ENCODE measurements around the gene KIAA0586.
"Not testable (repeated sequence)": the region's sequence is repeated elsewhere in the genome, so short reads cannot be mapped to it uniquely, and the experiment has no call there.

Gene KIAA0586

DNA sequence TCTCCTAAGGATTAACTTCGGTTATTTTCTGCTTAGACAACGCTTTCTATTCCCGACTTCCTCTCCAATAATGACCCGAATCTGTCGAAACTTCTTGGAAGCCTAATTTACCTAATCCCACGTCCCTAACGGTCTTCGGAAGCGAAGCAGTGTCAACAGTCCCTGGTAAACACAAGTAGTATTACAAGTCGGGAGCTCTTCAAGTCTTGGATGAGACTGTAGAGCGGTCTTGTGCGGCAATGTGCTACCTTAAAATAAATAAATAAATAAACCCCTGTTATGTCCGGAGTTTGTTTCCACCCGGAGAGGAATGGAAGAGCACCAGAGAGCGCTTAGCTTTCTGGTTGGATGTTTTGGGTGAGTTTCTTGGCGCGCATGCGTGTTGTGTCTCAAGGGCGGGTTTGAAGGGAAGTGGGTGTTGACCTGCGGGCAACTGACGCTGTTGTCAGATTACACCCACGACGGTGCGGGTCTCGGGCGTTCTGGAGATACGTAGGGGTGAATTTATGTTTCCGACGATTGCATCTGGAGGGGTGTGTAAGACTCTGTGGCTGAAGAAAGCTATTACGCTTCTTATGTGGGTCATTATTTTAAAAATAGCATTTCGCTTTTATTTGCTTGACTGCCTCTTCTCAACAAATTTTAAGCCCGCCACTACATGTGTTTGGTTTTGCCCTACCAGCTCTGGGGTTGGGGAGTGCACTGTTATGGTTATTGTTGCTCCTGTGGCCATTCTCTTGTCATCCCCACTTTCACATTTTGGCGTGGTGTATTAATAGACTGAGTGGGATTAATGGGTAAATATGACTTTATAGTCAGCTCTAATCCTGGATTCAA lies at the start of gene KIAA0586, which contains the start of gene TIMM9:
KIAA0586 (plus strand) TSS at position 439 of the 837 bp plus-strand sequence. CDS start 546 bp downstream, outside the sequence.
TIMM9 (minus strand) TSS at position 251 of the 837 bp plus-strand sequence. CDS start 15,586 bp downstream, outside the sequence.
- DNase-seq = peak; percentile 83 to 97 (median 95)

DNA sequence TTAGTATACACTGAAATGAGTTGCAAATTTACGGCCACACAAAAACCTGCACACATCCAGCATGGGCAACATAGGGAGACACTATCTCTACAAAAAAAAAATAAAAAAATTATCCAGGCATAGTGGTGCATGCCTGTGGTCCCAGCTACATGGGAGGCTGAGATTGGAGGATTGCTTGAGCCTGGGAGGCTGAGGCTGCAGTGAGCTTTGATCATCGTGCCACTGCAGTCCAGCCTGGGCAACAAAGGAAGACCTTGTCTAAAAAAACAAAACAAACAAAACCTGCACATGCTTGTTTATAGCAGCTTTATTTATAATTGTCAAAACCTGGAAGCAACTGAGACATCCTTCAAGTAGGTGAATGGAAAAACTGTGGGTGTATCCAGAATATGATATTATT lies 36.7 kb upstream of the KIAA0586 start:
- DNase-seq = no peak

DNA sequence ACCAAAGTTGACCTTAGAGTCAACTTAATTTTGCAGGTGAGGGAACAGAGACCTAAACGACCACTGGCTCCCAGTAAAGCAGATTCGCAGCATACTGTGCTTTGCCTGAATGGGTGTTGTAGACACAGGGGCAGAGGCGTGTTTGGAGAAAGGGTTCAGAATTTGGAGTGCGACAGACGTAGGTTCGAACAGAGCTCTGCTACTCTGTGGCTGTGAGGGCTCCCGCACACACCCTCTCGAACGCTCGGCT lies 32.0 kb upstream of the KIAA0586 start:
- no peak for DNase-seq

DNA sequence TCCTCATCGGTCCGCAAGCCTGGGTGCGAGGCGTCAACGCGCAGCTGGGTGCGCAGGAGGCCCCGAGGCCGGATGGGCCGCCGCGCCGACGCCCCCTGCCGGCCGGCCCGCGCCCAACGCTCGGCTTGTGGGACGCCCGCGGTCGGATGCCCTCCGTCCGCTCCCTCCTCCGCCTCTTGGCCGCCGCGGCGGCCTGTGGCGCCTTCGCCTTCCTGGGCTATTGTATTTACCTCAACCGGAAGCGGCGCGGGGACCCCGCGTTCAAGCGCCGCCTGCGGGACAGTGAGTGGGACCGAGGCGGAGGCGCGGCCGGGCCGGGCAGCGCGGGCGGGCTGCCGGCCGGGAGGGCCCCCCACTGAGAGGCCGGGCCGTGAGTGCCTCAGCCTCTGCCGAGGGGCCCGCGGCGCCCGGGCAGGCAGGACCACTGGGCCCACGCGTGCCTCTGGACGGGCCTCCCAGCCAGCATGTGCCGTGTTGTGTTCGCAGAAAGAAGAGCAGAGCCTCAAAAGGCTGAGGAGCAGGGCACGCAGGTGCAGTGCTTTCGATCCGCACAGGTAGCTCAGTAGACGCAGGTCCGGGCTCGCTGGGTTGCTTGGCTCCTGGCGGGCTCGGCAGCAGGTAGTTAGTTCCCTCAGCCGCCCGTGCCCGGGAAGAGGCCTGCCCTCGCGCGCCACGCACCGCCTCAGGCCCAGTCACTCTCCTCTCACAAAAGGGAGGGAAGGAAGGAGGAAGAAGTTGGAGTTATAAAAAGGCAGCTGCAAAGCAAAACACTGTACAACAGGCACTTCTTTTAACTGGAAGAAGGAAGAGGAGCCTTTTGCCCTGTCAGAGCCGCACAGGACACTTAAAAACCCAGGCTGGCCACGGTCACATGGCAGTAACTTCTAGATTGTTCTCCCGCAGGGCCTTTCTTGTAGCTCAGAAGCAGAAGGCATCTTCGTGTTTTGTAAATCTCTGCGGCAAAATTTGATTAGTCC lies 31.4 kb upstream of the KIAA0586 start, which contains the start of gene TOMM20L:
TOMM20L (plus strand) TSS at position 119 of the 977 bp plus-strand sequence; CDS start at position 147, 28 bp downstream.
- DNase-seq = peak; percentile 42 to 83 (median 64)

DNA sequence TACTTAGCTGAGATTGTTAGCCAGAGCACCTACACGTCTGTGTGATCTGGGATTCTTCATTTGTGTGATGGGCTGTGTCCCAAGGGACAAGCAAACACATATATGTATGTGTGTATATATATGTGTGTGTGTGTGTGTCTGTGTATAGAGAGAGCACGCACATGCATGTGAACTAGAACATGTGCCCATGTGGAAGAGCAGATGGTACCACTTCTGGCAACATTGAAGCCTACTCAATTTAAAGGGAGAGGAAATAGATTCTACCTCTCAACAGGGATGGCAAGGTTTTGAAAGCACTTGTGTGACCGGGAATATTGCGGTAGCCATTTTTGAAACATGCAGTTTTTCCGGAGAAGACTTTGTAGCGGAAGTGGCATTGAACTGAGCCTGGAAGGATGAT lies 30.4 kb upstream of the KIAA0586 start:
- no peak for DNase-seq

DNA sequence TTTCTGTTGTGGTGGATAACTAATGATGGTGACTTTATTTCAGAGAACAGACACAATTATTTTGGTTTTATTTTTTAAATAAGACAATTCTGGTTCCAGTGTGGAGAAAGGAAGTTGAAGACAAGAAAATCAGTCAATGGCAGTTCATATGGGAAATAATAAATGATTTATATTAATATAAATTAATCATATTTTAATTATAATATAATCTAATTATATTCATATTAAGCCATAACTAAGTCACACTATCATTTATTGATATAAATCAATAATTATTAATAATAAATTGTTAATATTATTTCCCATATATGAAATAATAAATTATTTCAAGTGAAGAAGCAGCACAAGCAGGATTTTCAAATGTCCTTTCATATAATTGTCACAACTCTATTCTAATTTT lies 29.0 kb upstream of the KIAA0586 start:
- no peak for DNase-seq

DNA sequence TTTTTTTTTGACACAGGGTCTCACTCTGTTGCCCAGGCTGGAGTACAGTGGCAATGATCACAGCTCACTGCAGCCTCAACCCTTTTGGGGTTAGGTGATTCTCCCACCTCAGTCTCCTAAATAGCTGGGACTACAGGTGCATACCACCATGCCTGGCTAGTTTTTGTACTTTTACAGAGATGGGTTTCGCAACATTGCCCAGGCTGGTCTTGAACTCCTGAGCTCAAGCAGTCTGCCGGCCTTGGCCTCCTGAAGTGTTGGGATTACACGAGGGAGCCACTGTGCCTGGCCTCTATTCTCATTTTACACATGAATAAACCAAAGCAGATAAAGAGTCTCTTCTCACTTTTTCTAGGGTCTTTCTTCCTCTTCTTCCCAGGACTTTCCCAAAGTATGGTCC lies 28.6 kb upstream of the KIAA0586 start:
- no peak for DNase-seq

DNA sequence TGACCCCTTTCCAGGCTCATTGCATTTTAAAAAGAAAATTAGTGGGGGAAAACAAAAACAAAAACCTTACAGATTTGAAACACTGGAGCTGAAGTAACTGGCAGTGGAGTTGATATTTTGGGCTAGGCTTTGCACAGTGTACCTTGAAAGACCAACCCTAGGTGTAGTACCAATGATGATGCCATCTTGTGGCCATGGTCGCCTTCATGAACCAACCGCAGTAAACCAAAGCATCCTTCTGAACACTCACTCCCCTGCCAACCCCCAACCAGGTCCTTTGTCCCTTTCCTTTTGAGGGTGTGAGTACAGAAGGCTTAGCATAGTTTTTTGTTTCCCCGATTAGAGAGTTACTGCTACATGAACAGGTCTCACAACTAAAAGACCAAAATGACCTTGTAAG lies 25.9 kb upstream of the KIAA0586 start:
- DNase-seq = peak in 1 of 6 experiments; percentile 2

DNA sequence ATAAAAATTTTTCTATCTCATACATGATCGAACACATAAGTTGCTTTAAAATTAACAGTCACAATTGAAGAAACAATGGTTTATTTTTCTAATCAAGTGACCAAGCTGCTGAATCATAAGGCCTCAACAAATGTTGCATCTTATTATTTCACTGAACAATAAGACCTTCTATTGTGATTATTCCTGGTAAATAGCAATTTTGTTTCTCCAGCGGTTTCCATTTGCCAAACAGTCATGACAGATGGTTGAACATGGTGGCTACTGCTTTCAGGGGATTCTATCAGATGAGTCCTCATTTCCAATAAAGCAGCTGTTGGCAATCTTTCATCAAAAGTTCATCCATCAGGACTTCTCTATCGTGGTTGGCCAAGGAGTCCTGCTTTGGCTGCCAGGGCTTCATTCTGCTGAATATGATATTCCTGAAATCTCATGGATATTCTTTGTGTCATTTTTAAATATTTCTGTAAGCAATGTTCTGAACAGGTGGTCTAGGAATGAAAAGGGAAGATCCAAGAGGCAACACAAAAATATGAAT lies 18.8 kb upstream of the KIAA0586 start:
- no peak for DNase-seq

DNA sequence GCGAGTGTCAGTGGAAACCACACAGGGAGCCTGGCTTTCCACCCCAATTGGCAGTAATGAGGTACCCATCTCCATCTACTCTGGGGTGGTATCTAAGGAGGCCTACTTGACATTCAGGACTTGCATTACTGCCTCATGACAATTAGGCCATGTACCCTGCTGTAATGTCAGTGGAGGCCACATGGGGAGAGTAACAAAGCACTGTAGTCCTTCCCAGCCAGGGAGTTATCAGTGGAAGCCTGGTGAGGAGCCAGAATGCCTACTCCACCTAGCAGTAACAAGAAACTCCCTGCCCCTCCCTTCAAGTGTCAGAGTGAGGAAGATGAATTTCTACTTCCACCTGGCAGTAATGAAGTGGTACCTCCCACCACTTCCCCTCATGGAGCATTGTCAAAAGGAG lies 12.7 kb upstream of the KIAA0586 start:
- no peak for DNase-seq

DNA sequence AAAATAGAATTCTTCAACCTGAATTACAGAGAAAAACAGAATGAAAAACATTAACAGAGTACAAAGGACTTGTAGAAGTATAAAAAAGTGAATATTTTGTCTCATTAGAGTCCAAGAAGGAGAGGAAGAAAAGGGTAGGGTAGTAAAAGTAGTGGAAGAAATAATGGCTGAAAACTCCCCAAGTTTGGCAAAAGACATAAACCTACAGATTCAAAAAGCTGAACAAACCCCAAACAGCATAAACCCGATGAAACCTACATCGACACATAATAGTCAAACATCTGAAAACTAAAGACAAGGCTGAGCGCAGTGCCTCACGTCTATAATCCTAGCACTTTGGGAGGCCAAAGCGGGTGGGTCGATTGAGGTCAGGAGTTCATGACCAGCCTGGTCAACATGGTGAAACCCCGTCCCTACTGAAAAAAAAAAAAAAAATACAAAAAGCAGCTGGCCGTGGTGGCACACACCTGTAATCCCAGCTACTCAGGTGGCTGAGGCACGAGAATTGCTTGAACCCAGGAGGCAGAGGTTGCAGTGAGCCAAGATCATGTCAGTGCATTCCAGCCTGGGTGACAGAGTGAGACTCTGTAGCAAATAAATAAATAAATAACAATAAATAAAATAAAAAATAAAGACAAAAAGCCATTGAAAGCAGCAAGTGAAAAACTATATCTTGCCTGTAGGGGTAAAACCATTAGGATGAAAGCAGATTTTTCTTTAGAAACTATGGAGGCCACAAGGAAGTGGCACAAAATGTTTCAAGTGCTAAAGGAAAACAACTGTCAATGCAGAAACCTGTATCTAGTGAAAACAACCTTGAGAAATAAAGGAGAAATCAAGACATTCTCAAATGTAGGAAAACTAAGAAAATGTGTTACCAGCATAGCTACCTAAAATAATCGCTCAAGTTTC lies 11.6 kb upstream of the KIAA0586 start:
- DNase-seq = no peak

DNA sequence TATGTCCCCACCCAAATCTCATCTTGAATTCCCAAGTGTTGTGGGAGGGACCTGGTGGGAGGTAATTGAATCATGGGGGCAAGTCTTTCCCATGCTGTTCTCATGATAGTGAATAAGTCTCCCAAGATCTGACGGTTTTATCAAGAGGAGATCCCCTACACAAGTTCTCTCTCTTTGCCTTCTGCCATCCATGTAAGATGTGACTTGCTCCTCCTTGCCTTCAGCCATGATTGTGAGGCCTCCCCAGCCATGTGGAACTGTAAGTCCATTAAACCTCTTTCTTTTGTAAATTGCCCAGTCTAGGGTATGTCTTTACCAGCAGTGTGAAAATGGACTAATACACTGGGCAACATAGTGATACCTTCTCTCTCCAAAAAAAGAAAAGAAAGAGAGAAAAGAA lies 10.6 kb upstream of the KIAA0586 start:
- not testable (repeated sequence) for DNase-seq

DNA sequence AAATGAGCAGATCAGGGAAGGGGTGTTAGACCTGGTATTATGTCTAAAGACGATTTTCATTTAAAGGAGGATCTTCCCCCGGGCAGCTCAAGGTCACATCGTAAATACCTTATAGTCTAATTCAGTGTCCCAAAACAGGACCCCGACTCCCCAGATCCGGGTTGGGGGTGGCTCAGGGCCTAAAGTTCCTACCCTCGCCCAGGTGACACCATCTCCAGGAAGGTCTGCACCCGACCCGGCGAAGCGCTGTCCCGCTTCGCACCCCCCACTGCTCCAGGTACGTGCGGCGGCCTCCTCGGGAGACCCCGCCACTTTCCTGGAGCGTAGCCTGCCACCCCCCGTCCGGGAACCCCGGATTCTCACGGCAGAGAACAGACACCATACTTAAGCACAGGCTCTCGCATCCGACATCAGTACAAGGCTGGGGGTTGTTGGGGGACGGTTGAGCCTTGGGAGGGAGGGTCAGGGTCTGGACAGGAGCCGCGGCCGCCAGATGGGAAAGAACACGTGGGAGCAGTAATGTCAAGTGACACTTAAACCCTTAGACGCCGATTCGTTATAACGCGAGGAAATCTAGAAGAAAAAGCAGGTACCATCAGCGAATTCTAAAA lies 744 bp upstream of the KIAA0586 start:
- DNase-seq = peak in 3 of 6 experiments; percentile 9 to 44 (median 27)

DNA sequence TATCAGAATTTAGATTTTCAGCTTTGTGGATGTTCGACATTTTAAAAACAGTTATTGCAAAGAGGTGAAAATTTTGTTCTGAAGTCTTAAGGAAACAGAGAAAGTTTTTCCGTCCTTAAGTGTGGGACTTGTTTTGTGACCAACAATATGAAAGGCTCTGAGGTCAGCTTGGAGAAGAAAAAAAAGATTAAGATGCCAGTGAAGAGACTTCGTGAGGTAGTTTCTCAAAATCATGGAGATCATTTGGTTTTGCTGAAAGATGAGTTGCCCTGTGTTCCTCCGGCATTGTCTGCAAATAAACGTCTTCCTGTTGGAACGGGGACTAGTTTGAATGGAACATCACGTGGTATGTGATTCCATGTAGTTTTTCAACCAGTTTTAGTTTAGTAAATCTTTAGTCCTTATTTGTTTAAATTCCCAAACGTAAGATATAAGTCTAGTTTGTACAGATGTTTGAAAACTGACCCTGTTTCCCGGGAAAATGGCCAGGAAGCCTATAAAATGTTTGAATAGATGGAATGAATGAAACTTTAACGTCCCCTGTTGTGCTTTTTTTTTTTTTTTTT lies 682 bp downstream of the KIAA0586 start:
- DNase-seq = peak in 2 of 6 experiments; percentile 43 to 52

DNA sequence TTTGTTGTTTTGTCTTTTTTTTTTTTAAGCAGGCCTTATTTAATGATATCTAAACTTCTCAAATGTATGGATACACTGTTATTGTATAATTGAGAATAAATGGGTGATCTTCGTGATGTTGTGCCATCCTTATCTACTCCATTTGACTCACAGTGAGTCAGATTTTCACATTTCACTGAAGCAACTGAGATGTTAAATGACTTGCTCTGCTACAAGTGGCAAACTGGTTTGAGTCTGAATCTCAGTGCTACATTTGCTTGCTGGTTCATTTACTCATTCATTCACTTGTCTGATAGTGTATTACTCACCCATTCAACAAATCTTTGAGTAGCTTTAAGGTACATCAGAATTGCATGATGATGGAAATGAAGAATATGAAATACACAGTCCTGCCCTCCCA lies 2.6 kb downstream of the KIAA0586 start:
- no peak for DNase-seq

DNA sequence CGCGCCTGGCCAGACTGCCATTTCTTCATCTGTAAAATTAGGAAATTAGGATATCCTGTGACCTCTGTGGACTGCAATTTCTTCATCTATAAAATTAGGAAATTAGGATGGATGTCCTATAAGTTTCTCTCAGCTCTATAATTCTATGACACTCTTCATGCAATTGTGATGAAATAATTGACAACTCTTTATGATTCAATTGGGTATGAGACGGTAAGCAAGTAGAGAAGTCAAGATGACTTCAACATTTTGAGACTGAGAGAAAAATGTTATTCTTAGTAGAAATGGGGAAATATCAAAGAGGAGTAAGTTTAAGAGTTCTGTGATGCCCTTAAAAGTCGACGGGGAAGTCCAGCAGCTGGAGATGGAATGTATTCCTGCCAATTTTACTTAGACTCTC lies 12.0 kb downstream of the KIAA0586 start:
- DNase-seq = no peak

DNA sequence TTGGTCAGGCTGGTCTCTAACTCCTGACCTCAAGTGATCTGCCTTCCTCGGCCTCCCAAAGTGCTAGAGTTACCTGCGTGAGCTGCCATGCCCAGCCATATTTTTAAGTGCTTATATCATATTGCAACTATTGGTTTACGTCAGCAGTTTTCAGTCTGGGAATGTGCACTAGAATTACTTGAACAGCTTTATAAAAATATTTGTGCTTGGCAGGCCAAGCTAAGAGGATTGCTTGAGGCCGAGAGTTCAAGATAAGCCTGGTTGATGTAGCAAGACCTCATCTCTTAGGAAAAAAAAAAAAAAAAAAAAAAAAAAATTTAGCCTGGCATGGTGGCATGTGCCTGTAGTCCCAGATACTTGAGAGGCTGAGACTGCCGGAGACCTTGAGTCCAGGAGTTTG lies 17.1 kb downstream of the KIAA0586 start:
- DNase-seq = no peak

DNA sequence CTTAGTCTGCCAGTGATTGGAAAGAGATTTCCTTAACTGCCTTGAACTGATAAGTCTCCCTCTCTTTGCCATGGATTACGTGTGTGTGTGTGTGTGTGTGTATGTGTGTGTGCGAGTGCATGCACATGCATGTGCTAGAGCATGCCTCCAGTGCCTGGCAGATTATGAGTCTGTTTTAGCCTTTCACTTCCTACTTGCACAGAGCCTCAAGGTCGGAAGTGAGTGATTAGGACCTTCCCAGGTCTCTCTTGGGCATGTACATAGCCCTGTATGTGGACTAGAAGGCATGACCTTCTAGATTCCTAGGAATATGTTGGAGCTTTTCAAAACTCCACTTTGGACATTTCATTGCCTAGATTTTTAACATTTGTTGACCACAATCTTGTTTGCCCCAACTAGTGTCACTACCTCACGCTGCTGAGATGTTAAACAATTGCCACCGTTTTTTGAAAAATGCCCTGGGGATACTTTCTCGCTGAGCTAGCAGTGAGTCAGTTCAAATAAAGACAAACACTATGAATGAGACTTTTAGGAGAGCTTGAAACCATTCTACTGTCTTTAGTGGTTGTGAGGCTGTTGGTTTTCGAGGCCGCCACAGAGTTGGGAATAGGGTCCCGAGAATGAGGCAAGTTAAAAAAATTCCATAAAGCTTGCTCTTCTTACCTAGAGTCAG lies 28.2 kb downstream of the KIAA0586 start:
- no peak for DNase-seq

DNA sequence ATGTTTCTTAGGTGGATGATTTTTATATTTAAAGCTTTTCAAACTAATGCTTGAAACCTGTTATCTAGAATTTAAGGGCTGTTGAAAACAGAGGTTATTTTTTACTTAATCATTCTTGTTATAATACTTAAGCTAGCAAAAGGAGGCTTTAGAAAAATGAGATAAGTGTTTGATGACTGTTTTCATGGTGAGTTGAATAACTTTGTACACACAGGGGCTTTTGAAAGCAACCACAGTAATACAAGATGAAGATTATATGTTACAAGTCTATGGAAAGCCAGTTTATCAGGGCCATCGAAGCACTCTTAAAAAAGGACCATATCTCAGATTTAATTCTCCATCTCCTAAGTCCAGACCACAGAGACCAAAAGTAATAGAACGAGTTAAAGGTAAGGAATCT lies 33.3 kb downstream of the KIAA0586 start:
- DNase-seq = no peak

DNA sequence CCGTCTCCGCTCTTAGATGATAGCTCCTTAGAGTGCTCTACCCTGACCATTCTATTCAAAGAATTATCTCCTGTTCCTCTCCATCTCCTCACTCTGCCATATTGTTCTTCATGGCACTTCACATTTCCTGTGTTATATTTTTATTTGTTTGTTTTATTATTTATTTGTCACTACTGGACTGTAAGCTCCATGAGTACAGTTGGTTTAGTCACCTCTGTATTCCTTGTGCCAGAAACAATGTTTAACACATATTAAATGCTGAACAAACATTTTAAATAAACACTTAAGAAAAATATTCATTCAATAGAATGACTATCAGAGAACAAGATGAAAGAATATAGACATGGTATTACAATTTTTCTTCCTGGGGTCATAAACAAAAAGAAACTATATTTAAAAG lies 35.6 kb downstream of the KIAA0586 start:
- DNase-seq = no peak

DNA sequence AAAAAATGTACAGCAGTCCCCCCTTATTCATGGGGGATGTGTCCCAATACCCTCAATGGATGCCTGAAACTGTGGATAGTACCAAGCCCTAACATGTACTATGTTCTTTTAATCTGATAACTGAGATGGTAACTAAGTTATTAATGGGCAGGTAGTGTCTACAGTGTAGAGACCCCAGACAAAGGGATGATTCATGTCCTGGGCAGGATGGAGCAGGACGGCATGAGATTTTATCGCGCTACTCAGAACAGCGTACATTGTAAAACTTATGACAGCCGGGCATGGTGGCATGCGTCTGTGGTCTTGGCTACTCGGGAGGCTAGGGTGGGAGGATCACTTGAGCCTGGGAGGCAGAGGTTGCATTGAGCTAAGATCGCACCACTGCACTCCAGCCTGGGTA lies 37.1 kb downstream of the KIAA0586 start:
- DNase-seq = no peak

All from stimulated activated naive CD4-positive, alpha-beta T cell (primary cell).